Measurements from ENCODE around the gene SMIM23.
"Not testable (repeated sequence)": the region's sequence is repeated elsewhere in the genome, so short reads cannot be mapped to it uniquely, and the experiment has no call there.

Gene SMIM23

GRCh38 chr5:171773106-171773505, 12.5 kb upstream of the SMIM23 start:
- DNase-seq (ENCODE audit: low read depth): no peak

- no peak for DNase-seq (ENCODE audit: low read depth)
These were observed 11.2 kb upstream of the SMIM23 start for GRCh38 chr5:171774418-171774817.

GRCh38 chr5:171776213-171776612, 9.4 kb upstream of the SMIM23 start:
- no peak for DNase-seq (ENCODE audit: low read depth)

DNA sequence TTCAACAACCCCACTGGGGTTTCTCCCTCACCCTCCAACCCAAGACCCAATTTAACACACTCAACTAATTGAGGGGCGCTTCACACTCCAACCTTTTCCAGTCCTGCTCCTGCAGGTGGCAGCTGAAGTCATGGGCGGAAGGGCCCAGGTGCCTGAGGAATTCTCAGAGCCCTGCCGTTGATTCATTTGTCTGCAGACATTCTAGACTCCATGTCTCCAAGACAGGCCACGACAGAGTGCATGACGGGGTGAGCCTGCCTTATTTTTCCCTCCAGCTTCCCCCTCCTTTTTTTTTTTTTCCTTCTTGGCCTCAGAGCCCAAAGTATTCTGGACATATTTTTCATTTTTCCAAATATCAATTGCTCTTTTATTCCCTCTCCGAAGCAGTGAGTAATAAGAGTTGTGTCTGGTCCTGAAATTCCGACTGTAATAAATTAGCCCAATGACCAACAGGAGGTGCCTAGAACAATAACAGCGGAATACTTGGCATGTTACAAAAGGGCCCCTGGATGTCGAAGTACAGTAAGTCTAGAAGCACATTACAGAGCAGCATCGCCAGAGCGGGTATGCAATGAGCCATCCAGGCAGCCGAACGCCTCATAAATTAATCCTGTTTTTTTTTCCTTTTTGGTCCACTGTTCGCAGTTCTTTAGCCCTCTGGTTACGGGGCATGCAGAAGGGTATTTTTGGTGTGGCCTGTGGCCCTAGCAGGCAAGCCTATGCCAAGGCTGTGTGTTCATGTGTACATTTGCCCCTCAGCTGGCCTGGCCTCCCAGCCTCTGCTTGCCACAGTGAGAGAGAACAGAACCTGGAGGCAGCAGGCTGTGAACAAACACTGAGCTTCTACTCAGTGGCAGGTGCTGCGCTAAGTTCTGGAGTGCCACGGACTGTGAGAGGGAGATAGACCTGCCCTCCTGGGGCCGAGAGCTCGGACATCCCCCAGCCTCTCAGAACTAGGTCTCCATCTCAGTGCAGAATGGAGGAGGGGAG, 8.6 kb upstream of the SMIM23 start:
- DNase-seq (ENCODE audit: low read depth): no peak

- not testable (repeated sequence) for DNase-seq (ENCODE audit: low read depth)
These were observed 3.9 kb upstream of the SMIM23 start for GRCh38 chr5:171781744-171782143.

GRCh38 chr5:171782332-171782966, 3.2 kb upstream of the SMIM23 start:
- no peak for DNase-seq (ENCODE audit: low read depth)

DNA sequence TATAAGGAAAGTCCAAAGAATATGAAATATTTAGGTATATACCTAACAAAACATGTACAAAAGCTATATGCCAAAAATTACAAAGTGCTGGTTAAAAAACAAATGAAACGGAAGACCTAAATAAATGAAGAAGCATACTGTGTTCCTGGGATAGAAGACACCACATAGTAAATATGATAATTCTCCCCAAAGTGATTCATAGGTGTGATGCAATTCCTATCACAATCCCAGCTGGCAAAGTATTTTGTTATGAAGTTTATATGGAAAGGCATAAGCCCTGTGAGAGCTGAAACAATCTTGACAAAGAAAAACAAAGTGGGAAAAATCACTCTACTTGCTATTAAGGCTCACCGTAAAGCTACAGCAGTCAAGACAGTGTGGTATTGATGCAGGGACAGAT, 2.6 kb upstream of the SMIM23 start:
- no peak for DNase-seq (ENCODE audit: low read depth)

- no peak for DNase-seq (ENCODE audit: low read depth)
These were observed 3.7 kb downstream of the SMIM23 start for GRCh38 chr5:171789353-171789752.

DNA sequence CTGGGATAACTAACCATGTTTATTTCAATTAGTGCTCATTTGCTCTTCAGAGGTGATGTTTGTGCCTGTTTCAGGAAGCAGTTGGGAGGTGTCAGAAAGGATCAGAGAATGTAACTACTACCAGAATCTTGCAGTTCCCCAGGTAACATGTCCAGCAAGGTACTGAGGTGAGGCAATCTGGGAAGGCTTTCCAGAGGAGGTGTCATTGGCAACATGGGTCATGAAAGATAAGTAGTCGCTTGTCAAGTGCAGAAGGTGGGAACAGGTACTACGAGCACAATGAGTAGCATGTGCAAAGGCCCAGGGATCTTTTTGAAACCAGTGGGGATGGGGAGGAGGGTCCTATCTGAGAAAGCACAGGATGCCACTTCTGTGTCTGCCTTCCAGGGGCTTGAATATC, 4.8 kb downstream of the SMIM23 start:
- DNase-seq (ENCODE audit: low read depth): no peak

DNA sequence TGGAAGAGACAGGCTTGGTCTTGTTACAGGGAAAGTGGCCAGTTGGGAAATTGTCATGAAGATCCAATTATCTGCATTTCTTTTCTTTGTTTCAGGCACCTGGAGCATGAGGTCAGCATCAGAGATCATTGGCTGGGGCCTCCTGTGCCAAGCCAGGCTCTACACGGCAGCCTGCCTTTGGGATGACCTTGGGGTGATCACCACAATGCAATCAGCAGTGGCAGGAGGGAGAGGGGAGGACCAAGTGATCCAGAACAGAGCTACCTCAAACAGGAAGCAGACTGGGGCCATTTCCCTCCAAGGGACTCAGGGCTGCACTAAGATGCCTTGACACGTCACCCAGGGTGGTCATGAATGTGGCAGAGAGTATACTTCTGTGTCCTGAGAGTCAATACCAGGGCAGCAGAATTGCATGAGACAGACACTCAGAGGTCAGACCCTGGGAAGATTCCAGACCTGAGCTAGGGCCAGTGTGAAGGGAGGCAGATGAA, 8.9 kb downstream of the SMIM23 start:
- no peak for DNase-seq (ENCODE audit: low read depth)

DNA sequence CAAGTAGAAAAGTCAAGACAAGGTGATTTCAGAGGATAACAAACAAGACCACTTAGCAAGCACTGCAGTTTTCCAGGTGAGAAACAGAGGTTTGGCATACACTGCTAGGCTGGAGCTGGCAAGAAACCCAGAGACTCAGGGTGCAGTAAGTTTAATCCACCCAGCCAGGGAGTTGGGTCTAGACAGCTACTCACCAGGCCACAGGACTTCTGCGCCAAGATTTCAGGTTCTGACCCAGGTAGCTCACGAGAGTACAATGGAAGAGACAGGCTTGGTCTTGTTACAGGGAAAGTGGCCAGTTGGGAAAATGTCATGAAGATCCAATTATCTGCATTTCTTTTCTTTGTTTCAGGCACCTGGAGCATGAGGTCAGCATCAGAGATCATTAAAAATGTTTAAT, 9.8 kb downstream of the SMIM23 start:
- no peak for DNase-seq (ENCODE audit: low read depth)

GRCh38 chr5:171796436-171796835, 10.8 kb downstream of the SMIM23 start:
- DNase-seq (ENCODE audit: low read depth): no peak

DNA sequence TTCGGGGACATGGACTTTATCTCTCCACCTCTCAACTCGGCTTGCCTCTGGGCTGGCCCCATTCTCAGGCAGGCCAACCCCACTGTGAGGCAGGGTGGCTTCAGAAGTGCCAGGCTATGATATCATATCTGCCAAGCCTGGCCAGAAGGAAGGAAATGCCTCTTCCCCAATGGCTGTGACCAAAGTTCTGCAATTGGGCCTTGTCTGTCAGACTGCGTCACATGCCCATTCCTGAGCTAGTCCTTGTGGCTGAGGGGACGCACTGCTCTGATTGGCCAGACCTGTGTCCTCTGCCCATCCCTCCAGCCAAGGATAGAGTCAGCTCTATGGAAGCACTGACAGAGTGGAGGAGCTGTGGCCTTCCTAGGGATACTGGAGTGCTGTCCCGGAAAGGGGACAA, 11.9 kb downstream of the SMIM23 start:
- no peak for DNase-seq (ENCODE audit: low read depth)

- DNase-seq (ENCODE audit: low read depth): no peak
These were observed 12.8 kb downstream of the SMIM23 start for GRCh38 chr5:171798418-171798817.

DNA sequence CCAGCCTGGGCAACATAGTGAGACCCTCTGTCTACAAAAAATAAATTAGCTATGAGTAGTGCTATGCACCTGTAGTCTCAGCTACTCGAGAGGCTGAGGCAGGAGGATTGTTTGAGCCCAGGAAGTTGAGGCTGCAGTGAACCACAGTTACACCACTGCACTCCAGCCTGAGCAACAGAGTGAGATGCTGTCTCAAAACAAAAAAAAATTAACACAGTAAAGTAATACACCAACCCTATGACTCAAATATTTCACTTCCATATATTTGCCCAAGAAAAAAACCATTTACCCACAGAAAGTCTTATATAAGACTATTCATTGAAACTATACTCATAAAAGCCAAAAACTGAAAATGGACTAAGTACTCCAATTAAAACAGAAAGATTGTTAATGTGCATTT, 16.2 kb downstream of the SMIM23 start:
- no peak for DNase-seq (ENCODE audit: low read depth)

DNA sequence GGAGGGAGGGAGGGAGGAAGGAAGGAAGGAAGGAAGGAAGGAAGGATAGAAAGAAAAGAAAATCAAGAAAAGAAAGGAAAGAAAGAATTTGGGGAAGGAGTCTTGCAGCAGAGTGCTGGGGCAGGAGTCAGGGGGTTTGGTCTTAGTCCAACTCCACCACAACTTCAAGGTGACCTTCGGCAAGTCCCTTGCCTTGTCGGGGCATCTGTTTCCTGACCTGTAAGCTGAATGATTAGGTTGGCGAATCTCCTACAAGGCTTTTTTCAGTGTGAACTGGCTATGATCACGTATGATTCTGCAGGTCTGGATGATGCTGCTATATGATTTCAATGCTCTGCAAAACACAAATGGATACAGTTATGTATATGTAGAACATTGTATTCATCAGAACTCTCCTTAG, 20.1 kb downstream of the SMIM23 start:
- DNase-seq (ENCODE audit: low read depth): no peak

- no peak for DNase-seq (ENCODE audit: low read depth)
These were observed 21.5 kb downstream of the SMIM23 start for GRCh38 chr5:171806976-171807747.

- DNase-seq (ENCODE audit: low read depth): no peak
These were observed 22.8 kb downstream of the SMIM23 start for GRCh38 chr5:171808453-171808852.

DNA sequence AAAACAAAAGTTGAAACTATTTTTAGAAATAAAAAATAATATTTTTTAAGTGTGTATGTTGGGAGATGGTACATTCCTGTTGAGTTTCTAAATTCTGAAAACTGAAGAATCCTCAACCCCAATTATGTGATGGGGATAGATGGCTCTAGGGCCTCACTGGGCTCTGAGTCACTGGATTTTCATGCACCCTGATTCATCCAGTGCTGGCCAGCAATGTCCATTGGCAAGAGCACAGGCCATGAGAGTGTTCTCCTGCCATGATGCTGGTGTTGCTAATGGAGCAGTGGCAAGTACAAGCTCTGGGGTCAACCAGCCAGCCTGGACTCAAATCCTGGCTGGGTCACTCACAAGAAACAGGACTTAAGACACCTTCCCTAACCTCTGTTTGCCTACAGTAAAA, 23.3 kb downstream of the SMIM23 start:
- DNase-seq (ENCODE audit: low read depth): no peak

GRCh38 chr5:171810227-171810626, 24.6 kb downstream of the SMIM23 start:
- no peak for DNase-seq (ENCODE audit: low read depth)

- DNase-seq (ENCODE audit: low read depth): no peak
These were observed 27.7 kb downstream of the SMIM23 start for GRCh38 chr5:171813270-171813669.

GRCh38 chr5:171813813-171814490, 28.3 kb downstream of the SMIM23 start:
- no peak for DNase-seq (ENCODE audit: low read depth)

Data from HS-27A (cell line).